Memory B cell (primary cell): Measurements from ENCODE around the gene TRIM44.
"Not testable (repeated sequence)": the region's sequence is repeated elsewhere in the genome, so short reads cannot be mapped to it uniquely, and the experiment has no call there.

Experiments used
- ATAC-seq: fragments of 150-1000 bp; cut with Tn5 transposase; 2 replicates; pipeline ENCODE4 v1.10.0; 2021; ENCODE audit warnings: low read depth, mild to moderate bottlenecking, moderate library complexity
- DNase-seq, 2 donors: peaks; one replicate each; pipeline ENCODE4 v3.0.0; 2022; ENCODE audit warnings: low spot score in 2 of 2
- H3K27ac Mint-ChIP-seq: one replicate; pipeline ENCODE4 v1.8.0; 2022; ENCODE audit warnings: mild to moderate bottlenecking, moderate library complexity, mixed read lengths
- H3K27me3 Mint-ChIP-seq: one replicate; pipeline ENCODE4 v1.8.0; 2022; ENCODE audit warnings: mixed read lengths
- H3K36me3 Mint-ChIP-seq: one replicate; pipeline ENCODE4 v1.8.0; 2022; ENCODE audit warnings: mild to moderate bottlenecking, mixed read lengths
- H3K4me1 Mint-ChIP-seq: one replicate; pipeline ENCODE4 v1.8.0; 2022; ENCODE audit warnings: mixed read lengths
- H3K4me3 Mint-ChIP-seq: one replicate; pipeline ENCODE4 v1.8.0; 2022; ENCODE audit warnings: mild to moderate bottlenecking, moderate library complexity, mixed read lengths
- H3K9me3 Mint-ChIP-seq: one replicate; pipeline ENCODE4 v1.8.0; 2022; ENCODE audit warnings: mixed read lengths

The TRIM44 gene

DNA sequence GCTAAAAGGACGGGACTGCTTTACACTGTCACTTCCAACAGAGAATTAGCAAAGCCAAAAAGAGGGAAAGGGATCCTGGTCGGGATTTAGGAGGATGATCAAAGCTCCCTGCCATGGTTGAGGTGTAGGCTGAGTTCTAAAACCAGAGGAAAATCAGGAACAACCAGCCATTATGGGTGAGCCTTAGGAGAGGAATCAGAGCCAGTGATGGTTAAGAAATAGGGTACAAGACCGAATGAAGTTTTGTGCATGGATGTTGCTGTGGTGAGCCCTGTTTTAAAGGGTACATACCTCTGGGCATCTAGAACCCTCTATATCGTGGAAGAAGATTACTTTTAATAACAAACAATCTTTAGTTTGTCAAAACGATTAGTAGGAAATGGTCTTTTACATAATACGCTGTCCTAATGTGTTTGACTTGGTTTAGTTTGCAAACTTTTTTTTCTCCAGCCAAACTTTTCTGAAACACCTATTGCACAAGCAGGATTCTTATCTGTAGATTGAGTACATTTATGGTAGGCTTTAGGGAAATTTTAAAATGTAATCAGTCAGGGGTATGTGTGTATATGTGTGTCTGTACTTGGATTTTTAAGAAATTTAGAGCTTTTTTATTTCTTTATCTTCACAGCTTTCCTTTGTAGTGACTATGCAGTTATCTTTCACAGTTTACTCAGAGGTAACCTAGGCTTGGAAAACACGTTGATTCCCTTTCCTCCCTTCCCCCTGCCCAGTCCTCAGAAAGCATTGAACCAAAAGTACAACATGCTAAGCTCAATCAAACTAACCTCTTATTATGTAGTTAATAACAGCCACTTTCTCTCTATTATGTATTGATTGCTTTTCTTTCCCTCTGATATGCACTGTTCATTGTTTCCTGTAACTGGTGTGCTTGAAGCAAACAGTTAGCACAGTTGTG lies 26.8 kb downstream of the TRIM44 start:
- Mint-ChIP-seq H3K36me3 (peaks cover 43% of the 10 kb centered on the region), H3K9me3 (no peaks in the 10 kb centered on the region), H3K27me3 (no peaks in the 10 kb centered on the region), H3K4me1 (peaks cover 9% of the 10 kb centered on the region), H3K27ac (peak overlapping the region; percentile 9), H3K4me3 (no peak overlapping the region)
- DNase-seq (no peak), ATAC-seq (no peak)

DNA sequence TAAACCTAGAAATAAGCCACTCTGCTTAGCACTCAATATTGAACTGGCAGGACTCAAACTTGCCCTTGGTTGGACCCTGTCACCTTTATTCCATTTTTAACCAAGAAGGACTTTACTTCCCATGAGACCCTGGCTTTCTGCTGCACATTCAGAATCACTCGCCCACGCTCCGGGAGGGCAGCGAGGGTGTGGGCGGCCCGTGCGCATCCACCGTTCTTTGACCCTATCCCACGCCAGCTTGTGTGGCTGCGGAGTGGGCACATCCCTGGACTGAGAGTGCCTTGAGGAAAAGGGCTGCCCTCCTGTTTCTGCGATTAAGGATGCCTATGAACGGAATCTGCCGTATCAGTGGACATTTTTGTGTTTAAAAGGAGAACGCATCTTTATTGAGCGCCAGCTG lies 39.6 kb downstream of the TRIM44 start:
- DNase-seq = no peak
- H3K9me3 Mint-ChIP-seq = no peaks in the 10 kb centered on the region
- no peaks in the 10 kb centered on the region for H3K27me3 Mint-ChIP-seq
- peaks cover 12% of the 10 kb centered on the region for H3K36me3 Mint-ChIP-seq
- no peak overlapping the region for H3K4me3 Mint-ChIP-seq
- ATAC-seq = no peak
- peaks cover 5% of the 10 kb centered on the region for H3K4me1 Mint-ChIP-seq
- H3K27ac Mint-ChIP-seq = no peak overlapping the region

DNA sequence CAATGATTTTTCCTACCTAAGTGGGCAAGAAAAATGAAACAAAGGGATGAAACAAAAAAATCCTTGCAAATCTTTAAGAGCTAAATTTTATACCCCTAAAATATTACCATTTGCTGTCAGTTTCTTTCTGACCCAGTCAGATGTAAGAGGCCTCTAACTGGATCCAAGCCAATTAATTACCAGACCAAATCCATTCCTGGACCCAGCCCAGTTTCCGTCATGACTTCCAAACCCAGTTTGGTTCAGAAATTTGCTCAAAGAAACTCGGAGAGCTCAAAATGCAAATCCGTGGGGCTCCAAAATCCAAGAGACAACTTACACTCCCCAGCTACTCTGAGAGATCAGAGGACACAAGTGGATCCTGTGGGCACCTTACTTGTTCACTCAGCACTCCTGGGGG lies 46.8 kb downstream of the TRIM44 start:
- no peak for ATAC-seq
- no peak overlapping the region for H3K4me3 Mint-ChIP-seq

DNA sequence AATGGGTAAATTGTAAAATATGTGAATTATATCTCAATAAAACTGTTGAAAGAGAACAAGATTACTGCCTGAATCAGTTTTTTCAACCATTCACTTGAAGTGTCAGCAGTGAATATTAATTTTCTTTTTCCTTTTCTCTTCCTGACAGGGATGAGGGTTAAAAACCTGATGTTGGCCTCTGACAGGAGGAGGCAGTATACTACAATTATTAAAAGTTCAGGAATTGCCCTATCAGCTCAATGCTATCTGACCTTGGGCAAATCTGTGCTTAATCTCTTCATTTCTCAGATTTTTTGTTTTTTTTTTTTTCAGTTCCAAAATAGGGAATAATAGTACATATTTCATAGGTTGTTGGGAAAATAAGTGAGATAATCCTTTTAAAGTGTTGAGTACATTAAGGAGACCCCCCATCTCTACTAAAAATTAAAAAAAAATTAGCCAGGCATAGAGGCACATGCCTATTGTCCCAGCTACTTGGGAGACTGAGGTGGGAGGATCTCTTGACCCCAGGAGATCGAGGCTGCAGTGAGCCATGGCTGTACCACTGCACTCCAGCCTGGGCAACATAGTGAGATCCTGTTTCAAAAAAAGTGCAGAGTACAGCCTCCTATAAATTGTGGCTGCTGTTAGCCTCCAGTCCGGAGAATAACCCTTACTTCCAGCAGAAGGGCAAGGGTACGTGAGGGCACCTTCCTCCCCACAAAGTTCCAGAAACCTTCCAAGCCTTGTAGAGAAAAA lies 48.8 kb downstream of the TRIM44 start:
- Mint-ChIP-seq H3K27me3 (no peaks in the 10 kb centered on the region), H3K4me1 (peaks cover 15% of the 10 kb centered on the region), H3K27ac (peak overlapping the region; percentile 47), H3K36me3 (peaks cover 24% of the 10 kb centered on the region), H3K4me3 (no peak overlapping the region), H3K9me3 (peaks cover 11% of the 10 kb centered on the region)
- ATAC-seq (no peak), DNase-seq (no peak)

More for the DNA sequence above, 46.8 kb downstream of the TRIM44 start:
- Mint-ChIP-seq H3K4me1 (peaks cover 2% of the 10 kb centered on the region), H3K27me3 (no peaks in the 10 kb centered on the region), H3K36me3 (peaks cover 11% of the 10 kb centered on the region), H3K9me3 (peaks cover 2% of the 10 kb centered on the region), H3K27ac (no peak overlapping the region)
- no peak for DNase-seq

DNA sequence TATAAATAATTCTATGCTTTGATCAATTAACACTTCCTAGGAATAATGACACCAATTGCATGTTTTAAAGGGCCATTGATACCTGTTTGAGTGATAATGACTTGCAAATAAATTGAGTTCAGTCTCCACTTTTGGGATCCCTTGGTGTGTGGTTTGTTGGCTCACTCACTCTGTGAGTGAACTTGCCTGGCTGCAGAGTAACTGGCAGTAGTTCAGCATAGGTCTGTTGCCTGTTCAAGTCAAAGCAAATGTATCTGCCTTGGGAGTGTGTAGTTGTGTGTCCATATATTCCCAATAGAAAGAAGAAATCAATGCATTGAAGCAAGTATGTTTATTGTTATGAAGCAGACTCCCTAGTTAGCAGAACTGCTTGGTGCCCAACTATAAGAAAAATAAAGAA lies 49.3 kb downstream of the TRIM44 start:
- H3K27ac Mint-ChIP-seq = peak overlapping the region; percentile 47
- DNase-seq = no peak
- peaks cover 20% of the 10 kb centered on the region for H3K4me1 Mint-ChIP-seq
- peaks cover 26% of the 10 kb centered on the region for H3K36me3 Mint-ChIP-seq
- no peaks in the 10 kb centered on the region for H3K27me3 Mint-ChIP-seq
- H3K9me3 Mint-ChIP-seq = peaks cover 11% of the 10 kb centered on the region
- no peak for ATAC-seq
- H3K4me3 Mint-ChIP-seq = no peak overlapping the region

DNA sequence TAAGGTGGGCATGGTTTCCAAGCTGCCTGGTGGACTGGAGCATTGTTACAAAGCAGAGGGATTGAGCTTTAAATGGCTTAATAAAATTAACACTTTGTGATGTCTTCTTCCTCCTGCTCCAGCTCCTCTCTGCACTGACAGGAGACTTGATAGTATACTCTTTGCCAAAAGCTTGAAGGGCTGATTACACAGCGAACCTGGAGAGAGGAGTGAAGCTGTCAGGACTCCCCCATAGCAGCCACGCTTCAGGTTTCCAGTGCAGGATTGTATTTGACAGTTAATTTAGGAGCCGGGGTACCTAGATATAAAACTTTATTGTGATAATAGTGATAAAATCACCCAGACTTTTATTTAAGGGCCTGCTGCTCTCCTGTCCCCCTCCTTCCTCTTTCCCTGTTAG lies 50.0 kb downstream of the TRIM44 start:
- peaks cover 11% of the 10 kb centered on the region for H3K9me3 Mint-ChIP-seq
- ATAC-seq (no peak), DNase-seq (no peak)
- H3K36me3 Mint-ChIP-seq = peaks cover 28% of the 10 kb centered on the region
- peak overlapping the region; percentile 47 for H3K27ac Mint-ChIP-seq
- H3K4me3 Mint-ChIP-seq = no peak overlapping the region
- H3K4me1 Mint-ChIP-seq = peaks cover 25% of the 10 kb centered on the region
- H3K27me3 Mint-ChIP-seq = no peaks in the 10 kb centered on the region

DNA sequence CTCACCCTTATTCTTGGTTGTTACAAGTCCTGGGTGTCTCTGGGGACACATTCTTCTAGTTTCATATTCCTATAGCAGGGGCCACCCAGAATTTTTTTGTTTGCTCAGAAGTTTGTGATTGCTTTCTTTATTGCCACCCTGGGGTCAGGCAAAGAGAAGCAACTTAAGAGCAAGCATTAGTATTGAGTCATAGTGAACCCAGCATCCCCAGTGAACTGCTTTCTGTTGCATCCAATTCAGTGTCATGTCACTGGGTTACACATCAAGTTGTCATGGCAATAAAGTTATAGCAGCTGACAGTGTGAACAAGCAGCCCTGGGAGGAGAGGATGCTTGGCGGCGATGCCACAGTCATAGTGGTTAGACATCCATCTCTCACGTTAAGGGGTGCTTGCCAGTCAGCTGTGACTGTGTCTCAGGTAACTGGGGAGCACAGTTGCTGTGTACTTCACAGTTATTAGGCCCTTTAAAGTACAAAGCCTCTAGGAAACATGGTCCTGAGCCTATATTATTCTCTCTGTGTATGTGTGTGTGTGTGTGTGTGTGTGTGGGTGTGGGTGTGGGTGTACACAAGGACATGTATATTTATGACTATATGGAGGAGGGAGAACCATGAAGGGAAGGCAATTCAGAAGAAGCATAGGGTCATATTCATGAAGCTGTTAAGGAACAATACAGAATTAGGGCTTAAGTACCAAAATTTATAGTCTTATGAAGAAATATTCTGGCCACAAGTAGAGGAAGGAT lies 52.5 kb downstream of the TRIM44 start:
- Mint-ChIP-seq H3K36me3 (peaks cover 30% of the 10 kb centered on the region), H3K27me3 (no peaks in the 10 kb centered on the region), H3K9me3 (peaks cover 11% of the 10 kb centered on the region), H3K27ac (peak overlapping the region; percentile 85), H3K4me3 (no peak overlapping the region), H3K4me1 (peaks cover 33% of the 10 kb centered on the region)
- no peak for DNase-seq
- ATAC-seq = no peak

DNA sequence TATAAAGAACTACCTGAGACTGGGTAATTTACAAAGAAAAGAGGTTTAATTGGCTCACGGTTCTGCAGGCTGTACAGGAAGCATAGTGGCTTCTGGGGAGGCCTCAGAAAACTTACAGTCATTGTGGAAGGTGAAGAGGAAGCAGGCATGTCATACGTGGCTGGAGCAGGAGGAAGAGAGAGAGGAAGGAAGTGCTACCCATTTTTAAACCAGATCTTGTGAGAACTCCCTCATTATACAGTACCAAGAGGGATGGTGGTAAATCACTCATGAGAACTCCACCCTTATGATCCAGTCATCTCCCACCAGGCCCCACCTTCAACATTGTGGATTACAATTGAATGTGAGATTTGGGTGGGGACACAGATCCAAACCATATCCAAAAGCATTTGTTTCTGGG lies 53.1 kb downstream of the TRIM44 start:
- Mint-ChIP-seq H3K36me3 (peaks cover 30% of the 10 kb centered on the region), H3K27ac (peak overlapping the region; percentile 85), H3K9me3 (peaks cover 11% of the 10 kb centered on the region), H3K4me1 (peaks cover 37% of the 10 kb centered on the region)
- not testable (repeated sequence) for H3K27me3 Mint-ChIP-seq, H3K4me3 Mint-ChIP-seq, DNase-seq
- ATAC-seq = peak; percentile 37

DNA sequence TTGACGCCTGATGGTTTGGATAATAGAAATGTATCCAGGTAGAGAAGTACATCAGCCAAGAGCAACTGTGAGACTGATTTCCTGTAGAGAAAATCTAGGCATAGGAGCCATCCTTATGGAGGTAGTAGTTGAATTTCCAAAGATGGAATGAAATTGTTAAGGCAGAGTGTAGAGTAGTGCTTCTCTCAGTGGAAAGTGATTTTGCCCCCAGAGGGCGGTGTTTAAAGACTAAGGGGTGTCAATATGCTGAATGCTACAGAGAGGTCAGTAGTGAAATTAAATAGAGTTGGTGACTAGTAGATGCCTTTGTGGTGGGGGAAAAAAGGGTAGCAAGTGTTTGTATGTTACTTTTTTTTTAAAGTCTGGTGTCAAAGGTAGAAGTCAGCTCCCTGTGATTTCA lies 54.5 kb downstream of the TRIM44 start:
- H3K27ac Mint-ChIP-seq = peak overlapping the region; percentile 8
- H3K4me1 Mint-ChIP-seq = peaks cover 43% of the 10 kb centered on the region
- DNase-seq = no peak
- peaks cover 28% of the 10 kb centered on the region for H3K36me3 Mint-ChIP-seq
- peaks cover 11% of the 10 kb centered on the region for H3K9me3 Mint-ChIP-seq
- ATAC-seq = no peak
- no peak overlapping the region for H3K4me3 Mint-ChIP-seq
- H3K27me3 Mint-ChIP-seq = no peaks in the 10 kb centered on the region

DNA sequence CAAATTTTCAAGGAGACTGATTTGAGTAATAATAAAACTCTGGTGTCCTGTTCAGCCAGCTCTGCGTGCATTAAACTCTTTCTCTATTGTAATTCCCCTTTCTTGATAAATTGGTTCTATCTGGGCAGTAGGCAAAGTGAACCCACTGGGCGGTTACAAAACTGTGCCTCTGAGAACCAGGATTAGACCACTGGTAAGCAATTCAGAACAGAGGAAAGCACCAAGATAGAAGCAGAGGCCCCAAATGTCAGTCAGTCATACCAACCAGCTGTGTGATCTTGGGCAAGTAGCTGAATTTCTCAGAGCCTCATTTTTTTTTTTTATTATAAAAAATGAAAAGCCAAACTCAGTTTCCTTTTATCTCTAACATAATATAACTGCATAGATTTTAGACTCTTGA lies 54.9 kb downstream of the TRIM44 start:
- H3K4me1 Mint-ChIP-seq = peaks cover 46% of the 10 kb centered on the region
- peaks cover 11% of the 10 kb centered on the region for H3K9me3 Mint-ChIP-seq
- peaks cover 25% of the 10 kb centered on the region for H3K36me3 Mint-ChIP-seq

DNA sequence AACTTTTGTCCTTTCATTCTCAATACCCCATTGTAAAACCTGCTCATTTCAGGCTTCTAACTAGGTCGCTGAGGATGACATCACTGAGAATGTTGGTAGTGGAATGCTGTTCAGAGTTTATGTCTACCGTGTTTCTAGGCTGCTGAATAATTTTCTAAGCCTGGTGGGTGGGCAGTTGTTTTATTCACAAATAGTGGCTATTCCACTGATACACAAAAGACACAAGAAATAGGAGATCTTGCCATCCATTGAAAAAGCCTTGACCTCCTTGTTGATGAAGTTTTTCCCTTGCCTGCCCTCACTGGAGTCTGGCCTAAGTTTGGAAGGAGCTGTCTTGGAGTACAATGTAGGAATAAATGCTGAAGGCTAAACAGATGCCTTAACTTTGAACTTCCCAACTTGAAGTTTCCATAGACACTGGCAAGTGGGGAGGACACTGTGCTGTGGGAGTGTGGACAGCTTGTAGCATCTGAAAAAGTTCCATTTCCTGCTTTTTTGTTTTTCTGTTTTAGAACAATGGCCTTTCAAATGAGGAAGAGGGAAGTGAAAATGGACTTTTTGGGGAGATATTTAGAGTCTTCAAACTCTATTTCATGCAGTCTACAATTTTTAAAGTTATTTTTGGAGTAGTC lies 59.2 kb downstream of the TRIM44 start:
- H3K9me3 Mint-ChIP-seq = no peaks in the 10 kb centered on the region
- H3K27me3 Mint-ChIP-seq = no peaks in the 10 kb centered on the region
- peak overlapping the region; percentile 80 for H3K27ac Mint-ChIP-seq
- peaks cover 13% of the 10 kb centered on the region for H3K36me3 Mint-ChIP-seq
- H3K4me1 Mint-ChIP-seq = peaks cover 40% of the 10 kb centered on the region
- H3K4me3 Mint-ChIP-seq = peak overlapping the region; percentile 14
- no peak for DNase-seq
- ATAC-seq = peak; percentile 64

More for the DNA sequence above, 54.9 kb downstream of the TRIM44 start:
- Mint-ChIP-seq H3K27me3 (no peaks in the 10 kb centered on the region), H3K4me3 (no peak overlapping the region), H3K27ac (peak overlapping the region; percentile 8)
- DNase-seq = no peak
- no peak for ATAC-seq

DNA sequence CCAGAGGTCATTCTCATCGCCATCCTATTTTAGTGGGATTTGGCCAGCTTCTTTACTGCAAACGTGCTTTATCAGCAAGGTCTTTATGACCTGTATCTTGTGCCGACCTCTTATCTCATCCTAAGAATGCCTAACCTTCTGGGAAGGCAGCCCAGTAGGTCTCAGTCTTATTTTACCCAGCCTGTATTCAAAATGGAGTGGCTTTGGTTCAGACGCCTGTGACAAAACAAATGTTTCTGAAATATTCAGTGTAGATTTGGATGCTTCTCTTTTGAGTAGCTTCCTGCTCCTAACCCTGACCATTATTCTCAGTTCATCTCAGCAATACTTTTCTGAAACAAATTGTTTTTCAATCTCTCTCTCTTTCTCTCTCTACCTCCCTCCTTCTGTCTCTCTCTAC lies 60.1 kb downstream of the TRIM44 start:
- Mint-ChIP-seq H3K27me3 (no peaks in the 10 kb centered on the region), H3K27ac (peak overlapping the region; percentile 80), H3K4me3 (no peak overlapping the region), H3K9me3 (no peaks in the 10 kb centered on the region), H3K36me3 (peaks cover 12% of the 10 kb centered on the region), H3K4me1 (peaks cover 33% of the 10 kb centered on the region)
- DNase-seq (no peak), ATAC-seq (no peak)

DNA sequence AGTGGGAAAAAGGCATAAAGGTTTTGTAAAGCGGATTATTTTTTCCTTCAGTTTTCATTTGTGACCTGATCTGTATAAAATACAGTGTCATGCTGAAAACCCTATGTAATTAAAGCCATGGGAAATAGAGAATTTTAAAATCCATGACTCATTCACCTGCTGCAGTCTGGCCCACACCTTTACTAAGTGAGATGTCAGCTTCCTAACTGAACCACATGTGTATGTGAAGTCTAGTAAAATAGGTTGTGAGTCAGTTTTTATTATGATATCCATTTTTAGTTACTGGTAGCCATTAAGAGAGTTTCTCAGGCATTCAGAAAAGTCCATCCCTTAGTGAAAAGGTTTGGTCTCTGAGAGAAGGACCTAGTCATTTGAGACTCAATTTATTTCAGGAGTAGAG lies 60.9 kb downstream of the TRIM44 start:
- no peak for DNase-seq
- Mint-ChIP-seq H3K27ac (peak overlapping the region; percentile 80), H3K4me1 (peaks cover 32% of the 10 kb centered on the region), H3K36me3 (peaks cover 15% of the 10 kb centered on the region), H3K27me3 (no peaks in the 10 kb centered on the region), H3K4me3 (no peak overlapping the region), H3K9me3 (no peaks in the 10 kb centered on the region)
- no peak for ATAC-seq
